NCI-H510A (cell line): Measurements from ENCODE around the gene EFCAB6.

Source experiments
- DNase-seq: peaks from one replicate; lab custom pipeline; 2025; lab: John Stamatoyannopoulos, UW

Gene EFCAB6

DNA sequence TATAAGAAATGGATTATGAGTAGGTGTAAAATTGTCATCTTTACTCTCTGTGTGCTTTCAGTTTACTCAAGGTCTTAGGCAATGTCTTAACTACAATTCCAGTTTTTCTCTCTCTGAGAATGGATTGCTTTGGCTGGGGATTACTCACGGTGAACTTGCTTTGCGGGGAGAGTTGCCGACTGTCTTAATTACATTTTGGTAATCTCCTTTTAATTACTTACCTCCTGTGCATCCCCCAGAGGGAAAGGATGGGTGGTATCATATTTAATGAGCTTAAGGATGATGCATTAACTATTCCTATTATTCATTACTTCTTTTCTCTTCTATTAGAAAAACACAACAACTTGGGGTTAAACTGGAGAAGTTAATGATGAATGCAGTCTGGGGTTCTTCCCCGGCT, 240.9 kb downstream of the EFCAB6 start:
- DNase-seq, result no peak

DNA sequence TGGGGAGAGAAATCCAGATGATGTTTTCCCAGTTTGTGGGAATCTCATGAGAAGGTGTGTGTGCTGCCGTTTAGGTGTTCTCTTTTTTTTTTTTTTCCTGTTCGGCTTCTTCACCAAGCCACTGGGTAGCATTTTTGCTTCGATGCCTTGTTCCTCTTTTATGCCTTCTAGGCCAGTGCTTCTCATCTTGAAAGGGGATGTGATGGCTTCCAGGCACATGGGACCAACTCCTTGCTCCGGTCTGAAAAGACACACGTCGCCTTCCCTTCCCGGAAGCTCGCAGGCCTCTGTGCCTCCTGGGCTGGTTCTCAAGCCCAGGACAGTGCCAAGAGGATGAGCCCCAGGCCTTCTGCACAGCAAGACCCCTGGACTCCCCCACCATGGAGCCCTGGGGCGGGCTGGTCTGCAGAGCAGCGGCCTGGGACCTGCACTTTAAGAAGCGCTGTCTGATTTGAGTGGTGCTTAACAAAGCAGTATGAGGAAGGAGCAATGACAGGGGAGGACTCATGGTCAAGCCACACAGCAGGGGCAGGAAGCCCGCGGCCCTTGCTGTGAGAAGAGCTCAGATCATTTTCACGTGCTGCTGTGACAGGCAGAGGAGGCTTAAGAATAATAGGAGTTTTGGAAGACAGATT, 241.5 kb downstream of the EFCAB6 start:
- DNase-seq, result no peak

DNA sequence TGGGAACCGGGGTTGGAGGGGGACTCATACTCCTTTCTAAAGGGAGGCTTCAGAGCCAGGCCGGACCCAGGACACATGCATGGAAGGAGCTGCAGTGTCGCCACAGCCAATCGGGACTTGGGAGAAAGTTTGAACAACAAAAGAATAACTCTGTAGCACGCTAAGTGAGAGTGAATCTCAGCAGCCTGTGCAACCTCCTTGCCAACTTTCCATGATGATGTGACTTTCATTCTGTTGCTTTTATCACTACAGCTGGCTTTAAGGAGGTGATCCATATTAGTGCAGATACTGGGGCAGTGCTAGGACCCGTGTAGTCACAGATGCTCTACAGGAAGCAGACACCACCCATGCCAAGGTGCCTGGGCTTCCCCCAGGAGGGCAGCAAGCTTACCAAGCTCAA, 243.0 kb downstream of the EFCAB6 start:
- DNase-seq, result no peak

DNA sequence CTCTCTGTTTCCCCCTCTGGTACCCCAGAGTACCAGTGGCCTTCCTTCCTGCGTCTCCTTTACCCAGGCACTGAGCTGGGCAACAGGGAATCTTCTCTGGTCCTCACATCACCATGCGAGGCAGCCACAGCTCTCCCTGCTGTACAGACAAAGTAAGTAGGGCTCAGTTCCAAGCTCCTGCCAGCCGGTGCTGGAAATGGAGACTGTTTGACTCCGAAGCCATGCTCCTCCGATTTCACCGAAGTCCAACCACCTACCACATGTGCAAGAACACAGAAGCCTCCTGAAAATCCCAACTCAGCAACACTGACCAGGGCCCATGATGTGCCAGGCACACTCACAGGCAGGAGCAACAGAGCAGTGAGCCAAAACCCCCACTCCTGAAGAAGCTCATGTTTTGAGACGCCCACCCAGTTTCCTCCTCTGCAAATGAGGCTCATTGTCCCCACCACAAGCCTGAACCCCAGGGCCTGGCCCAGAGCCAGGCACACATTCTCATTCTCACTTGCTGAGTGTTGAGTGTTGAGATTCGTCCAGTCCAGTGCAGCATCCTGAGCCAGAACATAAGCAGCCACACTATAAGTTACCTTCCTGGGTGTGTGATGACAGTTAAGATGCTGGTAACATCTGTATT, 244.3 kb downstream of the EFCAB6 start:
- DNase-seq, result no peak

DNA sequence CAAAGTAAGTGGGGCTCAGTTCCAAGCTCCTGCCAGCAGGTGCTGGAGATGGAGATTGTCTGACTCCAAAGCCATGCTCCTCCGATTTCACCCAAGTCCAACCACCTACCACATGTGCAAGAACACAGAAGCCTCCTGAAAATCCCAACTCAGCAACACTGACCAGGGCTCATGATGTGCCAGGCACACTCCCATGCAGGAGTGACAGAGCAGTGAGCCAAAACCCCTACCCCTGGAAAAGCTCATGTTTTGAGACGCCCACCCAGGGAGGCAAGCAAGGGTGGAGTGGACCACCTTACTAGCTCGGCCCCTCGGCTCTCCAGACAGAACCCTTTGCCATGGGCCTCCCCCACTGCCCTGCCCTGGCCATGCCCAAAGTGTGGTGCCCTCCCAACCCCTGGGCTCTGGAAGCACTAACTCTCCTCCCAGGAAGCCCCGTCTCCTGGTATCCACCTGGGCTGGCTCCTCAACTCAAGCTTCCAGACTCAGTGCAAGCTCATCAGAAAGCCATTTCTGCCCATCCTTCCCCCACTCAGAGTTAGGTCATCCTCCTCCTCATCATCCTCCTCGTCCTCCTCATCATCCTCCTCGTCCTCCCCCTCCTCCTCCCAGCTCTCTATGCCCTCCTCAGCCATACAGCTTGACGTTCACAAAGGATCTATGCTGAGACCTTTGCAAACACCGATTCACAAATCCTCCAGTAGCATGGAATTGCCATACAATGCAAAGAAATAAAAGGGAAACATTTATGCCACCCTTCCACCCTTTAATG, 245.4 kb downstream of the EFCAB6 start:
- no peak for DNase-seq

DNA sequence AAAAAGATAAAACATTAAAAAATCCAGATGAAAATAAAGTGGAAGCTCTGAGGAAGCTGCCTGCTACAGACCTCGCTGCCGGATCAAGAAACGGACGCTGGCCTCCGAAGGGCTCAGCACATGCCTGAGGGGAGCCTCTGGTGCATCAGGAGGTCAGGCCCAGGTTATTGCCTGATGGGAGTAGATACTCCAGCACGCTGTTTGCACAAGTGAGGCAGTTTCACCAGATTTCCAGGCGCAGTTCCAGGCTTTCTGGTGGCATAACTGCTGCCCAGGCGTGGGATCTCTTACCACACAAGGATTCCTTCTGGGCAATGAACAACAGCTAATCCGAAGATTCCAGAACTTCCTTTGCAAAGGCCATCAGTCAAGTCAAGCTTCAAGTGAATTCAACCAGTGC, 246.1 kb downstream of the EFCAB6 start:
- DNase-seq, result no peak

DNA sequence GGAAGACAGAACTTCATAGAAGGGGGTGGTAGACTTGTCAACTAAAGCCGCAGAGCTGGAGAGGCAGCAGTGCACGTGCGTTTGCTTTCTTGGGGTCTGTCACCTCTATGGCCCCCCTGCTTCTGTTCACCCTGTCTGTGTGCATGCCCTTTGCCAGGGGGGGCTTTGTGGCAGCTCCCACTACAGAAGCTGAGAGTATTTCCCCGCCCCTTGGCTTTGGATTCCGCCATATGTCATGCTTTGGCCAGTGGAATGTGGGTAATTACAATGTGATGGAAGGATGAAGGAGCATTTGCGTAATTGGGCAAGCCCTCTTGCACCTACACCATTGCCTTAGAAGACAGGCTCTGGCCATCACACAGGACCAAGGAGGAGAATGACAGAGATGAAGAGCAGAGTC, 247.2 kb downstream of the EFCAB6 start:
- no peak for DNase-seq

DNA sequence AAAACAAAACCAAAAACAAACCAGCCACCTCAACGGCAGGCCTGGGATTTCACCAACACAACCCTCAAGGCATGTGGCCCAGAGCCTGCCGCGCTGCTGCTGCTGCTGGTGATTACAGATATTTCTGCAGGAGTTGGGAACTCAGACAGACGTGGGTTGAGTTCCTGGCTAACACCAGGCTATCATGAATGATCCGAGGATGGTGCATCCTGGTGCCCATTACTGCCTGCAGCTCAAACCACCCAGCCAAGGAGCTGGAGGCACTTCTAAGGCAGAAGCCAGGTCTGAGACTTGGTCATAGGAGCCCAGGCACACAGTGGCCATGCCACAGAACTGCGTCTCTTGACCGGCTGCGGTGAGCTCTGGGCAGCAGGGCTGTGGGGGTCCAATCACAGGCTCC, 248.5 kb downstream of the EFCAB6 start:
- no peak for DNase-seq

DNA sequence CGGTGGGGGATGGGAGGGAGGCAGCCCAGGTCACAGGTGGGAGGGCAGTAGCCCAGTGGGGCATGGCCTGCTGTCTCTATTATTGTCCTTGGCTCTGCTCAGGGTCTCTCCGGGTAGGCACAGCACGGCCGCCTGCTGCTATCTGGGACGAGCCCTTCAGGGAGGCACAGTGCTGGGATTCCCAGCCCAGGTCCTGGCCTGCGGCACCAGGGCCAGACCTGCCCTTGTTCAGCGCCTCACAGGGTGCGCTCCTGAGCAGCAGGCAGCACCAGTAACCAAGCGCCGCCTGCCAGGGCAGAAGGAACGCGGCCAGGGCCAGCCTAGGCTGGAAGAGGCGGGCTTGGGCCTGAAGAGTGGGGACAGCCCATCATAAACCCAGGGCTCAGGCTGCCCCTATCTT, 249.3 kb downstream of the EFCAB6 start:
- no peak for DNase-seq

DNA sequence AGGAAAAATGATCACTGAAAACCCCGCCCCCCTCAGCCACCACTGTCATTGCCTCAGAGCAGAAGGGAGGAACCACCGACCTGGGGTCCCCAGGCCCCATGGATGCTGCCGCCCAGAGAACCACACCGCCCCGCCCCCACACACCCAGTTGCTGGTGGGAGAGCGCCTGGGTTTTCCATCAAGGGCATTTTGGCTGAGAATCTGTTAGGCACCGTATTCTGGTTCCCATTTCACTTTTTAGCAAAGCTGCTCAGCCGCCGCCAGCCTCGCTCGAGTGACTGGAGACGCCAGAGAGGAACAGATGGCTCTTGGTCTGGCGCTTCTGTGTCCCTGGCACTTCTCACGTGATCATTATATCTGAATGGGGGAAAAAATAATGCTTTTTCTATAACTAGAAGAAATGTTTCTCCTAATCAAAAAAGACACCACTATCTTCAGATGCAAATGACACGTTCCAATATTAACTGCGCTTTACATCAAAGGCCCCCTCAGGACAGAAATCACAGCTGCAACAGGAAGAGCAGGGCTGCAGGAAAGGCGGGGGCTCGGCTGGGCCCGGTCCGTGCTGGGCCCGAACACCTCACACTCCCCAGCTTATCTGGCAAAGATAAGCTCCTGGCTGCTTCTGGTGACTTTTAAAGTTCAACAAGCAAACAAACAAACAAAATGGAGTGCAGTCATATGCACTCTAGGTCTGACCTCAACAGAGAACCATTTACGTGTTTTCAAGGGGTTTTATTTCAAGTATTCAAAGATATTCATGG, 250.5 kb downstream of the EFCAB6 start:
- DNase-seq, result no peak

DNA sequence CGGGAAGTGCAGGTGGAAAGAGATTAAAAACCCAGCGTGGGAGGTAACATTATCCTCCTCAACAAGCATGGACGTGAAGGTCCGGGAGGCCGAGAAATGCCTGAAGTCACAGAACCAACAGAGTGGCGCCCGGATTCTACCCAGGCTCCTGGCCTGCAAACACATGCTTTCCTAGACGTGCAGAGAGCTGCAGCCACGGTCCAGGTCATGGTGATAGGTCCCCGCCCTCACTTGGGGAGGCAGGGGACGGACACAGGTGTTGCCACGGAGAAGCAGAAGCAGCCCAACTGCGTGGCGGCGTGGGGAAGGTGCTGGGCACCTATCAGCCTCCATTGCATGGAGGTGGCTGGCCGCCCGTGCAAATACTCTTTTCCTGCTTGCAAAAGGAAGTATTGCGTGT, 251.5 kb downstream of the EFCAB6 start:
- no peak for DNase-seq

DNA sequence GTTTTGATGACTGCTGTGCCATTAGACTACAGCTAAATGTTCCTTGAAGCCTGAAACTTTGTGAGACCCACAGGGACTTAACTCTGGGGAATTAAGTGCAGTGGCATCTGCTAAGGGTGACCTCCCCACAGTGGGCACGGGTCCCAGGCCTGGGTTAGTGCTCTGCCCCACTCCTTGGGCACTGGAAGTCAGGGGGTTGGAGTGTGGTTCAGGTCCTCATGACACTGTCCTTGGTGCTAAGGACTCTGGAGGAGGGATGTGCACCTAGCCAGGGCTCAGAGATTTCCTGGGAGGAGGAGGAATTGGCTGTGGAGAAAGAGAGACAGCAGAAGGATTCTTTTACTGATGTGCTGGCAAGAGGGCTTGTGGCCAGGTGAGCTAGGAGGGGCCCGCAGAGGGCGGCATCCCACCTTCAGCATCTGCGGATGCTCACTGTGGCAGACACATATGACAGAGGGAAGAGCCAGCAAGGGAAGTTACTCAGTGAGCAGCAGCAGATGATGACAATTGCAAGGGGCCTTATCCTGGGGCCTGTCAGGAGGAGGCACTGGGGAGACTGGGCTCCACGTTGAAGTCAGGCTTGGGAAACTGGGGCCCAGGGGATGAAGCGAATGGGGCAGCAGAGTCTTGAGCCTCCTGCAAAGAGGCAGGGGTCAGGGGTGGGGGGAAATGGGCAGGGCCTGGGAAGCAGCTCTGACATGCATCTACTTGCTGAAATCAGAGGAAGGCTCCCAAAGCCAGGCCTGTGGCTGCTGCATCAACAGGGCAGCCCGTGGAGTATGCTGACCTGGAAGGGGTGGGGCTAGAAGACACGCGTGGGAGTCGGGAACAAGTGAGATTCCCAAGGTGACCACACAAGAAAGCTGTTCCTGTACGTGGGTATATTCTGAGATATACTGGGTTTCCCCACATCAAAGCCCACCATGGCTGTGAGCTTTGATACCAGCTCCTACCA, 256.3 kb downstream of the EFCAB6 start:
- no peak for DNase-seq

DNA sequence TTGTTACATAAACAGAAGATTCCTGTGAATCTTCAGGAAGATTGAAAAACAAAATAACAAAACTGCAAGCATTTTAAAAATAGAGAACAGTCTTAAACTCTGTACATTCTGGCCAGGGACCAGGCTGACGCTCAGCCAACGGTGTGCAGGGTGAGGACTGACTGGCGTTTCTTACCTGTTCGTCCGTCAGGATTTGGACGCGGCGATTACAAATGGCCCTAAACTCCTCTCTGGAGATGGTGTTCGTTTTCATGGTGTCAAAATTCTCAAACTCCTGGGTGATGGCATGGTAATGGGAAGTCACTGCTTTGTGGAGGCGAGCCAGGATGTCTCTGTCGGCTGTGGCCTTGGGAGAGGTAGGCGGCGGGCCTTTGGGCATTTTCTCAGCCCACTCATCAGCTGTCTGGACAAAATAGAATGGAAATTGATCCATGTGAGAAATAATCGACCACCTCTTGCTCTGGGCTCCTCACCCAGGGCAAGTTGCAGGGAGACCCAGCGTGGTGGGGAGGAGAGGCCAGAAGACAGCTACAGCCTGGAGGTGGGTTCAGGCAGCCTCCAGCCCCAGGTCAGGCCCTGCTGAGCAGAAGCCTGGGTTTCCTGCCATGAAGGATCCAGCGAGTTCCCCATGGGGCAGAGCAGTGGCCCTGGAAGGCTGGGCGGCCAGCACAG, 257.3 kb downstream of the EFCAB6 start:
- DNase-seq, result no peak

DNA sequence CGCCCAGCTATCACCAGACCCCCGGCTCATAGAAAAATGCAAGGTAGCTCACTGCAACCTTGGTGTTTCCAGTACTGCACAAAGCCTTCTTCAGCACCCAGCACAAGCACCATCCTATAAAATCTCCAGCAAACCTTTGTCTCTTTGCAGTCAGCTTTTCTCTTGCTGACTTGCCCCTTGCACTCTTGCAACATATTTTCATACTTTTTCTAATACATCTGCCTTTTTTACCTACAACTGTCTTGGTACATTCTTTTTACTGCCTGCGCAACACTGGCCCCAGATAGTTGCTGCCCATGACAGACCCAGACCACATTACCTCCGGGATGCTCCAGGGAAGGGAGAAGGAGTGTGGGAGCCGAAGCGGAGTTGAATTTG, 257.9 kb downstream of the EFCAB6 start:
- no peak for DNase-seq

DNA sequence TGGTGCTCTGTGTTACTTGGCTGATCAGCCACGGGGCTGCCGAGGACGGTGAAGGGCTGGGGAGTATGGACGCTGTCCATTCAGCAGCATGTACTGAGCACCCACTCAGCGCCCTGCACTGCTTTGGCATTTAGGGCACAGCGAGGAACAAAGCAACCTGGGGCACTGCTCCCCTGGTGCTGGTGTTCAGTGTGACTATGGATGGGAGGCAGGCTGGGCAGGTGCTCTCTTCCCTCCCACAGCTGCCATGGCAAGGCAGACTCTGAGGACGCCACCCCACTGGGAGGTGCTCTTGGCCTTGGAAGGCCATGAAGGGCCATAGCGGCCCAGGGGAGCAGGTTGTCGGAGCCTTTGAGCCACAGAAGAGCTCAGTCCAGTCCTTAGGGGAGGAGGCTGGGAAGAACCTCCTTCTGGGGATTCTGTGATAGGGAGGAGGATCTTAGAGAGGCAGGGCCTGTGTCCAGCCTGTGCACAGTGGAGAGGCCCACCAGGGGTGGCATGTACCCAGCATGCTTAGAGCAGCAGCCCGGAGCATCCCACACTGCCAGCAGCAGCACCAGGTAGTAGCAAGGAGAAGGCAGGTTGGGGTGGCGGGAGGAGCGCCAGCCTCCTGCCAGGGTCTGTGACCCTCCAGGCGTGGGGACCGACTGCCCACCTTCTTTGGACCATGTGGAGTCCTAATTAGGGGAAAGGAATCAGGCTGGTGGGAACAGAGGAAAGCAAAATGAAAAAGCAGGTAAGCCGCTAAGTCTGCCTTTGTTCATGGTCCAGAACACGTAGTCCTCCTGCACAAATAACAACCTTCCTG, 258.4 kb downstream of the EFCAB6 start:
- DNase-seq, result no peak

DNA sequence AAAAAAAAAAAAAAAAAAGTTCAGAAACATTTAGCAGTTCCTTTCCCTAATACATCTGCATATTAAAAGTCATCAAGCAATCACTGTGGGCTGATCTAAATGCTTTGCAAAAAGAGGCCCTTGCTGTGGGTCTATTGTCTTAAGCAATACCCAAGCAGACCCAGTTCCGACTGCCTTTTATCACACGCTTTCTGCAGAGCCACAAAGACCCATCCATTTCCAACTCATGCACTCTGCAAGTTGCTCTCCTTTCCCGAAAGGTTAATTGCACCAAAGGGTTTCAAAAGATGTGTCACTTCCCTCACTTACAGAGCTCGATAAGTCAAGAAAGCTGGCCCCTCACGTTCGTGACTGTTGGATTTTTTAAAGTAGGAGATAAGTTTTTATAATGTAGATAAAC, 261.4 kb downstream of the EFCAB6 start:
- DNase-seq, result no peak

DNA sequence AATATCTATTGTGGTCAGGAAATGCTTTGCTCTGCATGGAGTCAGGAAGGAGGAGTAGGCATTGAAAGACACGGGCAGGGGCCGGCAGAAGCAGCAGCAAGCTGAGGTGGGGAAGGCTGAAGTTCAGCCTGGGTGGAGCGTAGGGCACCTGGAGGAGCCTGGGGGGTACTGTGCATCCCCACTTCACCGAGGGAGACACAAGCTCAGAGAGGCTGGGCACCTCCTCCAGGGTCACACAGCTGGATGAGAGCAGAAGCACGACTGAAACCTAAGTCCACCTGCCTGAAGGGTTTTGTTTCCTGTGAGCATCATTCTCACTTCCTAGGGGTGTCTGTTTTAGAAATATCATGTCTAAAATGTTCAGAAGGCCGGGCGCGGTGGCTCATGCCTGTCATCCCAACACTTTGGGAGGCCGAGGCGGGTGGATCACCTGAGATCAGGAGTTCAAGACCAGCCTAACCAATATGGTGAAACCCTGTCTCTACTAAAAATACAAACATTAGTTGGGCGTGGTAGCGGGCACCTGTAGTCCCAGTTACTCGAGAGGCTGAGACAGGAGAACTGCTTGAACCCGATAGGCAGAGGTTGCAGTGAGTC, 262.0 kb downstream of the EFCAB6 start:
- no peak for DNase-seq

DNA sequence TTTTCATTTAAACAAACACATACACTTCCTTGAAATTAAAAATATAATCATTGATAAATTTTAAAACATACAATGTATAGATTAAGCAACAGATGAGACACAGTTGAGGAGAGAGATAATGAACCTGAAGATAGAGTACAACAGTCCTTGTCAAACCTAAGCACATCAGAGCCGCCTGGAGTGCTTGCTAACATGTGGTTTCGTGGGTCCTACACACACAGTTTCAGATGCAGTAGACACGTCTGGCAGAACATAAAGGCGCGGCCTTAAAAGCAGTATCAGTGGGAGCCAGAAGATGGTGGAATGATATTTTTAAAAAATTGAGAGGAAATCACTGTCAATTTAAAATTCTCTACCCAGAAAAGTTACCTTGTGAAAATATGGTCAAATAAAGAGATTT, 265.9 kb downstream of the EFCAB6 start:
- no peak for DNase-seq

DNA sequence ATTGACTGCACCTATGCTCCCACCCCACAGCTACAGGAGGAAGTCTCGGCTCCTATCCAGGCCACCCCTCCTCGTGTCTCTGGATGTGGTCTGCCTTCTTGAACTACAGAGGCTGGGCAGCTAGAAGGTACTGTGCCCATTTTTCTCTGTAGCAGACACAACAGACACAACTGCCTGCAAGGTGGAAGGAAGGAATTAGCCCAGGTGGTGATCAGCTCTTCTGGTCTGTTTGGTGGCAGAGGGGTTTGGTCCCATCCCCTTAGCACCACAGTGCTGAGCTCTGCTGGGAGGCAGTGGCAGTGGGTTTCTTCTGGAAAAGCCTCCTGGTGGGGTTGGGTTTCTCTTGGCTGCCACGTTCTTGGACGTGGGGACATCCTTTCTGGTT, 267.8 kb downstream of the EFCAB6 start:
- no peak for DNase-seq
